Gastrocnemius medialis (tissue), 4 donors: Measurements from ENCODE around the gene AGL. TPM values are rescaled to one million over a fixed set of nuclear protein-coding genes. Genes with fewer than 3 reads are reported as not detected.

Experiments used
- ATAC-seq, 2 donors: fragments of 150-250 bp; one replicate each; pipeline ENCODE4 v1.9.1; 2016
- DNase-seq, 2 donors: peaks; one replicate each; pipeline ENCODE4 v3.0.0-alpha.2; 2019
- H3K27ac ChIP-seq, 4 donors: fragments of 200-600 bp; sonication (generic); 1 replicate in 1 of 4; 2 replicates in 3 of 4; pipeline ENCODE4 v1.5.1; 2016 to 2018; ENCODE audit warnings: mild to moderate bottlenecking in 2 of 4, moderate library complexity in 1 of 4
- H3K27me3 ChIP-seq, 3 donors: fragments of 200-600 bp; sonication (generic) in 2 of 3; 1 replicate in 1 of 3; 2 replicates in 2 of 3; pipeline versions ENCODE4 v1.5.1 to v1.6.0; 2016 to 2019; ENCODE audit warnings: mild to moderate bottlenecking in 1 of 3, moderate library complexity in 1 of 3
- H3K36me3 ChIP-seq, 2 donors: fragments of 200-600 bp; sonication (generic) in 1 of 2; one replicate each; pipeline ENCODE4 v1.5.1; 2017 to 2018
- H3K4me1 ChIP-seq, 2 donors: fragments of 200-600 bp; sonication (generic) in 1 of 2; one replicate each; pipeline ENCODE4 v1.5.1; 2016 to 2017; ENCODE audit warnings: mild to moderate bottlenecking in 2 of 2
- H3K4me3 ChIP-seq, 4 donors: fragments of 200-600 bp; sonication (generic) in 3 of 4; 1 replicate in 1 of 4; 2 replicates in 3 of 4; pipeline ENCODE4 v1.5.1; 2016 to 2019; ENCODE audit warnings: mild to moderate bottlenecking in 2 of 4
- H3K9me3 ChIP-seq, 3 donors: fragments of 200-600 bp; sonication (generic) in 2 of 3; 1 replicate in 1 of 3; 2 replicates in 2 of 3; pipeline ENCODE4 v1.5.1; 2016 to 2019
- POLR2A ChIP-seq, 2 donors: fragments of 450-650 bp; IDR thresholded peaks; one replicate each; pipeline ENCODE4 v1.6.1; 2017; ENCODE audit warnings: antibody characterized with exemption in 2 of 2, mild to moderate bottlenecking in 2 of 2, moderate library complexity in 2 of 2
- in situ Hi-C, 4 donors: fragments of 200-750 bp; cut with MboI; loops; one replicate each; pipeline versions ENCODE4 v1.15.0 to v1.8.0; 2017; ENCODE audit warnings: low sequenced_read_pairs in 4 of 4
- intact Hi-C: fragments of 100-400 bp; cut with DNase I; formaldehyde crosslinking; loops from one replicate; pipeline ENCODE4 v1.15.1; 2023; ENCODE audit warnings: low total_unique reads
- total RNA-seq, 4 donors: library from RNA; depleted of rRNA; stranded (reverse); fragments of >200 nt; gene quantifications; one replicate each; pipeline versions ENCODE4 v1.1.0 to v1.2.3, GENCODE V29; 2016
- TF ChIP-seq, protein P1 (sequence below), 5 experiments: fragments of 450-650 bp in 3 of 5; fragments of 200-600 bp in 2 of 5; sonication (generic) in 2 of 5; IDR thresholded peaks in 4 of 5; conservative IDR thresholded peaks in 1 of 5; 1 replicate in 4 of 5; 2 replicates in 1 of 5; pipeline ENCODE4 v1.5.1; 2016 to 2019; ENCODE audit warnings: antibody characterized with exemption in 5 of 5, mild to moderate bottlenecking in 3 of 5, moderate library complexity in 3 of 5

AGL gene
- total RNA-seq, 4 donors from 2014 or later: 49.3 to 143 (median 103) TPM

- no peak for TF ChIP-seq POLR2A (IDR thresholded peaks at IDR 0.05)
- TF ChIP-seq, protein P1, sequence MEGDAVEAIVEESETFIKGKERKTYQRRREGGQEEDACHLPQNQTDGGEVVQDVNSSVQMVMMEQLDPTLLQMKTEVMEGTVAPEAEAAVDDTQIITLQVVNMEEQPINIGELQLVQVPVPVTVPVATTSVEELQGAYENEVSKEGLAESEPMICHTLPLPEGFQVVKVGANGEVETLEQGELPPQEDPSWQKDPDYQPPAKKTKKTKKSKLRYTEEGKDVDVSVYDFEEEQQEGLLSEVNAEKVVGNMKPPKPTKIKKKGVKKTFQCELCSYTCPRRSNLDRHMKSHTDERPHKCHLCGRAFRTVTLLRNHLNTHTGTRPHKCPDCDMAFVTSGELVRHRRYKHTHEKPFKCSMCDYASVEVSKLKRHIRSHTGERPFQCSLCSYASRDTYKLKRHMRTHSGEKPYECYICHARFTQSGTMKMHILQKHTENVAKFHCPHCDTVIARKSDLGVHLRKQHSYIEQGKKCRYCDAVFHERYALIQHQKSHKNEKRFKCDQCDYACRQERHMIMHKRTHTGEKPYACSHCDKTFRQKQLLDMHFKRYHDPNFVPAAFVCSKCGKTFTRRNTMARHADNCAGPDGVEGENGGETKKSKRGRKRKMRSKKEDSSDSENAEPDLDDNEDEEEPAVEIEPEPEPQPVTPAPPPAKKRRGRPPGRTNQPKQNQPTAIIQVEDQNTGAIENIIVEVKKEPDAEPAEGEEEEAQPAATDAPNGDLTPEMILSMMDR (IDR thresholded peaks at IDR 0.05 in 4 of 5, conservative IDR thresholded peaks at IDR 0.05 in 1 of 5): no peak
Observed at GRCh38 chr1:99942723-99943122, 92.6 kb downstream of the AGL start.

DNA sequence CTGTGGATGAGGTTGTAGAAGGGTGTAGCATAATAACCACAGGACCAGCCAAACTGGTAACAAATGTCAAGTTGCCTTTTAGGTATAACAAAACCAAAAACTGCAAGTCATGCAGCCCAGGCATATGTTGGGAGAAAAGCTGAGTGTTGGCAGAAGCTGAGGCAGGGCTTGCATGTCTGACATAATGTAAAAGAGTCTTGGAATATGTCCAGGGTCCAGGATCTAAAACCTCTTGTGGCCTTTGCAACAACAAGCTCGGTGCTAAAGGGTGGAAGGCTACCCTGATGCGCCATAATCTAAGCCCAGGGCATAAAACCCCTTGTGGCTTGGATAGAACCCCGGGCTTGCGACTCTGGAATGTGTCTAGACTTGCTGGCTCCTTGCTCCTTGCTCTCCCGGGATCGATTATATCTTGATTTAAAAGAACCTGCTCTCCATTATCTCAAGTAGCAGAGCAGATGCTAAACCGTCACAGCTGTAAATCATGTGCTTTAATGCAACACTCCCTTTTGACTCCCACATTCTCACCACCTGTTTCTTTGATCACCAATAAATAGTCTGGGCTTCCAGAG, 93.1 kb downstream of the AGL start:
- H3K27ac ChIP-seq: no peak overlapping the region
- intact Hi-C loops: no loop called here

More at GRCh38 chr1:99942723-99943122, 92.6 kb downstream of the AGL start:
- DNase-seq: no peak
- intact Hi-C loops: no loop called here
- no peak overlapping the region for H3K4me3 ChIP-seq
- no peaks in the 10 kb centered on the region for H3K9me3 ChIP-seq
- H3K27me3 ChIP-seq: no peaks in the 10 kb centered on the region
- in situ Hi-C loops: no loop called here
- ATAC-seq: no peak
- no peaks in the 10 kb centered on the region for H3K36me3 ChIP-seq
- H3K27ac ChIP-seq: no peak overlapping the region
- H3K4me1 ChIP-seq: no peaks in the 10 kb centered on the region

DNA sequence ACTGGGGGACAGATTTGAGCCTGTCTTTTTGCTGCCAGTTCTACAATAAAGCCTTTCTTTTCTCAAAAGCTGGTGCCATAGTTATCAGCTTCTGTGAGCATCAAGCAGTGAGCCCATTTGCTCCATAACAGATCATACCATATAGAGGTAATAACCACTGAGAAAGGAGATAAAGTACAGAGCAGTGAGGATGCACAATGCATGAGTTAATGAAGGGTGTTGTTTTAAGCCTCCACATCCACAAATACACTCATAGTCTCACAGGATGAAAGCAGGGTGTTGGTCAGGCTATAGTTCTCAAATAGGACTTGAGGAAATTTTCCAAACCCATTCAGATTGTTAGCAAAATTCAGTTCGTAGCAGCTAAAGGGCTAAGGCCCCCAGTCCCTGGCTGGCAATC, 94.0 kb downstream of the AGL start:
- TF ChIP-seq POLR2A (IDR thresholded peaks at IDR 0.05): no peak
- TF ChIP-seq, protein P1 (IDR thresholded peaks at IDR 0.05 in 4 of 5, conservative IDR thresholded peaks at IDR 0.05 in 1 of 5): no peak
- H3K36me3 ChIP-seq: no peaks in the 10 kb centered on the region
- DNase-seq: no peak
- H3K27ac ChIP-seq: no peak overlapping the region
- no peaks in the 10 kb centered on the region for H3K9me3 ChIP-seq
- no peak for ATAC-seq
- H3K4me3 ChIP-seq: no peak overlapping the region
- no peaks in the 10 kb centered on the region for H3K4me1 ChIP-seq
- intact Hi-C loops: no loop called here
- in situ Hi-C loops: no loop called here
- H3K27me3 ChIP-seq: no peaks in the 10 kb centered on the region

More for the DNA sequence above, 93.1 kb downstream of the AGL start:
- DNase-seq (no peak), ATAC-seq (no peak)
- H3K36me3 ChIP-seq: no peaks in the 10 kb centered on the region
- H3K27me3 ChIP-seq: no peaks in the 10 kb centered on the region
- no peak overlapping the region for H3K4me3 ChIP-seq
- in situ Hi-C loops: no loop called here
- H3K9me3 ChIP-seq: no peaks in the 10 kb centered on the region
- TF ChIP-seq, protein P1 (IDR thresholded peaks at IDR 0.05 in 4 of 5, conservative IDR thresholded peaks at IDR 0.05 in 1 of 5): no peak
- no peaks in the 10 kb centered on the region for H3K4me1 ChIP-seq

- intact Hi-C loops: no loop called here
- no peak overlapping the region for H3K4me3 ChIP-seq
- no peaks in the 10 kb centered on the region for H3K36me3 ChIP-seq
- no peaks in the 10 kb centered on the region for H3K27me3 ChIP-seq
- TF ChIP-seq POLR2A (IDR thresholded peaks at IDR 0.05): no peak
- TF ChIP-seq, protein P1 (IDR thresholded peaks at IDR 0.05 in 4 of 5, conservative IDR thresholded peaks at IDR 0.05 in 1 of 5): no peak
- no peak for DNase-seq
- H3K27ac ChIP-seq: no peak overlapping the region
- no peaks in the 10 kb centered on the region for H3K4me1 ChIP-seq
- no peak for ATAC-seq
- no peaks in the 10 kb centered on the region for H3K9me3 ChIP-seq
- in situ Hi-C loops: no loop called here
Observed at GRCh38 chr1:99945174-99945573, 95.0 kb downstream of the AGL start.

DNA sequence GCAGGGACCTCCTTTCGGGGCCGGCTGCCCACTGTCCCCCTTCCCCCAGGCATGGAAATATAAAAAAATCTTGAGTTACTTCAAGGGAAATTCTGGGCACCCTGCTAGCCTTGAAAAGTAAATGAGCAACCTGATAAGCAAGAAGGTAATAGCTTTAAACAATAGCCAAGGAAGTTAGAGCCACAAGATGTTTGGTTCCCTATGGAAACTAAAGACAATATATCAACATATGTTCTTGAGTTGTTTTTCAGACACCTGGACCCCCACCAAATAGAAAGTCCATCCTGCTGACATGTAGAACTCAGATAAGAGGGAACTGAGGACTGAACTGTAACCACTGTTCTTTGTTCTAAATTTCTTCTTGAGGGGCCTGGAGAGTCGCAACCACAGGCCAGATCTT, 100.3 kb downstream of the AGL start:
- no peak for TF ChIP-seq POLR2A (IDR thresholded peaks at IDR 0.05)
- TF ChIP-seq, protein P1 (IDR thresholded peaks at IDR 0.05 in 4 of 5, conservative IDR thresholded peaks at IDR 0.05 in 1 of 5): no peak
- Histone ChIP-seq H3K4me3 (no peak overlapping the region), H3K4me1 (no peaks in the 10 kb centered on the region), H3K36me3 (no peaks in the 10 kb centered on the region), H3K9me3 (no peaks in the 10 kb centered on the region), H3K27ac (no peak overlapping the region), H3K27me3 (no peaks in the 10 kb centered on the region)
- ATAC-seq (no peak), DNase-seq (no peak)
- intact Hi-C loops: no loop called here
- in situ Hi-C loops: no loop called here
